Sigmoid colon (tissue), 7 donors: ENCODE results near the gene ARSI. TPM values are rescaled to one million over a fixed set of nuclear protein-coding genes. Genes with fewer than 3 reads are reported as not detected.

Source experiments
- DNase-seq: peaks from one replicate; pipeline ENCODE4 v3.0.0-alpha.2; 2019
- H3K27ac ChIP-seq, 4 donors: fragments of 200-600 bp; sonication (generic); one replicate each; pipeline ENCODE4 v1.5.1; 2016 to 2019; ENCODE audit warnings: mild to moderate bottlenecking in 1 of 4
- H3K27me3 ChIP-seq, 3 donors: fragments of 200-600 bp; sonication (generic); one replicate each; pipeline ENCODE4 v1.5.1; 2019; ENCODE audit warnings: mild to moderate bottlenecking in 1 of 3
- H3K36me3 ChIP-seq, 4 donors: fragments of 200-600 bp; sonication (generic); one replicate each; pipeline ENCODE4 v1.5.1; 2016 to 2019
- H3K4me1 ChIP-seq, 4 donors: fragments of 200-600 bp; sonication (generic); one replicate each; pipeline ENCODE4 v1.5.1; 2017 to 2019
- H3K4me3 ChIP-seq, 4 donors: fragments of 200-600 bp; sonication (generic); one replicate each; pipeline ENCODE4 v1.5.1; 2017 to 2019; ENCODE audit warnings: mild to moderate bottlenecking in 2 of 4, moderate library complexity in 1 of 4
- H3K9me3 ChIP-seq, 4 donors: fragments of 200-600 bp in 3 of 4; sonication (generic) in 3 of 4; one replicate each; pipeline versions ENCODE4 v1.5.1 to v1.6.1; 2013 to 2019
- EP300 ChIP-seq, 4 donors: sonication (generic); formaldehyde crosslinking; IDR thresholded peaks; one replicate each; pipeline ENCODE4 v1.6.1; 2017; ENCODE audit warnings: antibody characterized with exemption in 4 of 4
- POLR2A ChIP-seq, 2 donors: fragments of 450-650 bp; IDR thresholded peaks; one replicate each; pipeline ENCODE4 v1.6.1; 2016; ENCODE audit warnings: antibody characterized with exemption in 2 of 2, mild to moderate bottlenecking in 2 of 2, moderate library complexity in 2 of 2
- POLR2AphosphoS5 ChIP-seq, 4 donors: sonication (generic); formaldehyde crosslinking; IDR thresholded peaks; one replicate each; pipeline ENCODE4 v1.6.1; 2017; ENCODE audit warnings: antibody characterized with exemption in 4 of 4
- WGBS, 2 donors: extraction: QIAGEN DNeasy Blood & Tissue Kit; methylation state at CpG; one replicate each; pipeline ENCODE4 v1.1.7; 2013; 5-methylcytosine and 5-hydroxymethylcytosine counted together
- intact Hi-C: fragments of 100-400 bp; cut with DNase I; formaldehyde crosslinking; loops from one replicate; pipeline ENCODE4 v1.15.1; 2023
- polyA plus RNA-seq, 3 donors: library from polyadenylated mRNA; stranded (reverse); fragments of 200-250 nt; gene quantifications; one replicate each; pipeline ENCODE4 v1.2.3, GENCODE V29; 2013
- total RNA-seq, 4 donors: library from RNA; depleted of rRNA; stranded (reverse); fragments of >200 nt; gene quantifications; one replicate each; pipeline ENCODE4 v1.1.0, GENCODE V29; 2016
- TF ChIP-seq, protein P1 (sequence below), 4 experiments: fragments of 450-650 bp in 3 of 4; fragments of 200-600 bp in 1 of 4; IDR thresholded peaks; one replicate each; pipeline ENCODE4 v1.5.1; 2016 to 2019; ENCODE audit warnings: antibody characterized with exemption in 4 of 4, mild to moderate bottlenecking in 3 of 4, moderate library complexity in 2 of 4
- donor health status: healthy with polysubstance abuse.
- donor health status: Bipolar disorder and iron deficiency.
- donor health status: healthy.

ARSI gene
- total and polyA plus RNA-seq, 7 donors, result 0.63 to 3.3 (median 1.5) TPM; not detected in 2

DNA sequence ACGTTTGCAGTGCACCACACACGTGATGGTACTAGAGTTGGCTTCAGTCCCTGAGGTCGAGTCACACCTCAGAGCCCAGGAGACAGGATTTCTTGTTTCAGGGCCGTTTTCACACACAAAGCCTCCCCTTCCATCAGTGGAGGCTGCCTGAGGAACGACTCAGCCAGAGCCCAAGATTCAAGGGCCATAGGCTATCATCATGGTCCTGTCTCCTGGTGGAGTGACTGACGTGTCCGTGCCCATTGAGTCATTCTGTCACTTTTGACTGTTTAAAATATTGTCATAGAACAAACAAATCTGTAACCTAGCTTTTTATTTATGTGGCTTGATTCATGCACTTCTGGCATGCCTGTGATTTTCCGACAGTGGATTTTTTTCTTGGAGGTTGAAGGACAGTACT is 41.5 kb downstream of the ARSI start:
- no peak for DNase-seq
- intact Hi-C loops, result no loop called here
- Histone ChIP-seq H3K27ac (no peak overlapping the region), H3K36me3 (no peaks in the 10 kb centered on the region), H3K4me3 (no peak overlapping the region), H3K27me3 (no peaks in the 10 kb centered on the region), H3K4me1 (peaks cover 0 to 16% (median 10%) of the 10 kb centered on the region in 4 donors), H3K9me3 (no peaks in the 10 kb centered on the region)
- 53 to 73% methylated on average over 8 of the region's 8 CpGs for WGBS, 2 donors
- TF ChIP-seq POLR2AphosphoS5 (IDR thresholded peaks at IDR 0.05) (no peak), POLR2A (IDR thresholded peaks at IDR 0.05) (no peak), EP300 (IDR thresholded peaks at IDR 0.05) (no peak)
- TF ChIP-seq, protein P1, sequence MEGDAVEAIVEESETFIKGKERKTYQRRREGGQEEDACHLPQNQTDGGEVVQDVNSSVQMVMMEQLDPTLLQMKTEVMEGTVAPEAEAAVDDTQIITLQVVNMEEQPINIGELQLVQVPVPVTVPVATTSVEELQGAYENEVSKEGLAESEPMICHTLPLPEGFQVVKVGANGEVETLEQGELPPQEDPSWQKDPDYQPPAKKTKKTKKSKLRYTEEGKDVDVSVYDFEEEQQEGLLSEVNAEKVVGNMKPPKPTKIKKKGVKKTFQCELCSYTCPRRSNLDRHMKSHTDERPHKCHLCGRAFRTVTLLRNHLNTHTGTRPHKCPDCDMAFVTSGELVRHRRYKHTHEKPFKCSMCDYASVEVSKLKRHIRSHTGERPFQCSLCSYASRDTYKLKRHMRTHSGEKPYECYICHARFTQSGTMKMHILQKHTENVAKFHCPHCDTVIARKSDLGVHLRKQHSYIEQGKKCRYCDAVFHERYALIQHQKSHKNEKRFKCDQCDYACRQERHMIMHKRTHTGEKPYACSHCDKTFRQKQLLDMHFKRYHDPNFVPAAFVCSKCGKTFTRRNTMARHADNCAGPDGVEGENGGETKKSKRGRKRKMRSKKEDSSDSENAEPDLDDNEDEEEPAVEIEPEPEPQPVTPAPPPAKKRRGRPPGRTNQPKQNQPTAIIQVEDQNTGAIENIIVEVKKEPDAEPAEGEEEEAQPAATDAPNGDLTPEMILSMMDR (IDR thresholded peaks at IDR 0.05), result no peak

- WGBS, 2 donors, result 70 to 79% methylated on average over 6 of the region's 6 CpGs
- TF ChIP-seq POLR2AphosphoS5 (IDR thresholded peaks at IDR 0.05) (no peak), POLR2A (IDR thresholded peaks at IDR 0.05) (no peak), EP300 (IDR thresholded peaks at IDR 0.05) (no peak)
- TF ChIP-seq, protein P1 (IDR thresholded peaks at IDR 0.05), result no peak
- intact Hi-C loops, result no loop called here
Observed at GRCh38 chr5:150258130-150258529, 44.6 kb downstream of the ARSI start.

DNA sequence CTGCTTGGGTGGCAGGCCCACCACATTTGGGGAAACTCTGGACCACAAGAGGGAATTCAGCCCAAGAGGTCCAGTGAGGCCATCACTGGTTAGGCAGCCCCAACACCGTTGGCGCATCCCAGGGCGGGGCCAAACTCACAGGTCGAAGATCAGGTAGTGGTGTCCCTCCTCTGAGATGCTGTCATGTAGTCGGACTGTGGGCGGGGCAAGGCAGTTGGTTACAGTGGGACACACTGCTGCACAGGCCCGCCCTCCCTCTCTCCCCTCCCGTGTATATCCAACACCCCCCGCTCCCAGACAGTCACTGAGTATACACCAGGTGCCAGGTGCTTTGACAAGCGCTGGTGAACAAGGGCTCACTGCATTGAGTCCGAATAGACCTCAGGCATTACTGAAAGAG is 45.3 kb downstream of the ARSI start:
- Histone ChIP-seq H3K4me3 (no peak overlapping the region), H3K36me3 (no peaks in the 10 kb centered on the region), H3K9me3 (no peaks in the 10 kb centered on the region), H3K27ac (no peak overlapping the region), H3K4me1 (no peaks in the 10 kb centered on the region), H3K27me3 (no peaks in the 10 kb centered on the region)
- intact Hi-C loops, result no loop called here
- WGBS, 2 donors, result 45 to 82% methylated on average over 11 of the region's 11 CpGs
- TF ChIP-seq, protein P1 (IDR thresholded peaks at IDR 0.05), result no peak
- TF ChIP-seq POLR2A (IDR thresholded peaks at IDR 0.05) (no peak), POLR2AphosphoS5 (IDR thresholded peaks at IDR 0.05) (no peak), EP300 (IDR thresholded peaks at IDR 0.05) (no peak)
- DNase-seq, result no peak

More at GRCh38 chr5:150258130-150258529, 44.6 kb downstream of the ARSI start:
- Histone ChIP-seq H3K27me3 (no peaks in the 10 kb centered on the region), H3K27ac (no peak overlapping the region), H3K4me1 (peaks cover 0 to 2% (median 0%) of the 10 kb centered on the region in 4 donors), H3K36me3 (no peaks in the 10 kb centered on the region), H3K9me3 (no peaks in the 10 kb centered on the region), H3K4me3 (no peak overlapping the region)
- no peak for DNase-seq

- Histone ChIP-seq H3K4me1 (no peaks in the 10 kb centered on the region), H3K4me3 (no peak overlapping the region), H3K27me3 (no peaks in the 10 kb centered on the region), H3K27ac (no peak overlapping the region), H3K36me3 (no peaks in the 10 kb centered on the region), H3K9me3 (no peaks in the 10 kb centered on the region)
- WGBS, 2 donors, result 74 to 79% methylated on average over 12 of the region's 12 CpGs
- intact Hi-C loops, result no loop called here
- TF ChIP-seq EP300 (IDR thresholded peaks at IDR 0.05) (no peak), POLR2A (IDR thresholded peaks at IDR 0.05) (no peak), POLR2AphosphoS5 (IDR thresholded peaks at IDR 0.05) (no peak)
- TF ChIP-seq, protein P1 (IDR thresholded peaks at IDR 0.05), result no peak
- no peak for DNase-seq
Observed at GRCh38 chr5:150256410-150257064, 46.2 kb downstream of the ARSI start.
